ENCODE measurements around the gene CELA2B. TPM values are rescaled to one million over a fixed set of nuclear protein-coding genes. Genes with fewer than 3 reads are reported as not detected.
"Not testable (repeated sequence)": the region's sequence is repeated elsewhere in the genome, so short reads cannot be mapped to it uniquely, and the experiment has no call there.

CELA2B gene
- total RNA-seq, 1 donor from 2014 or later: not detected

DNA sequence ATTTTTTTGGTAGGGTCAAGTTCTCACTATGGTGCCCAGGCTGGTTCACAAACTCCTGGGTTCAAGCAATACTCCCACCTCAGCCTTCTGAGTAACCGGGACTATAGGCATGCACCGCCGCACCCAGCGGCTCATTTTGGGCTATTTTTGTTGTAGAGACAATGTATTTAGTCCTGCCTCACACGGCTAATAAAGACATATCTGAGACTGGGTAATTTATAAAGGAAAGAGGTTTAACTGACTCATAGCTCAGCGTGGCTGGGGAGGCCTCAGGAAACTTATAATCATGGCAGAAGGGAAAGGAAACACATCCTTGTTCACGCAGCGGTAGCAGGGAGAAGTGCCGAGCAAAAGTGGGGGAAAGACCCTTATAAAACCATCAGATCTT lies 15.2 kb upstream of the CELA2B start:
- TF ChIP-seq, protein P1, sequence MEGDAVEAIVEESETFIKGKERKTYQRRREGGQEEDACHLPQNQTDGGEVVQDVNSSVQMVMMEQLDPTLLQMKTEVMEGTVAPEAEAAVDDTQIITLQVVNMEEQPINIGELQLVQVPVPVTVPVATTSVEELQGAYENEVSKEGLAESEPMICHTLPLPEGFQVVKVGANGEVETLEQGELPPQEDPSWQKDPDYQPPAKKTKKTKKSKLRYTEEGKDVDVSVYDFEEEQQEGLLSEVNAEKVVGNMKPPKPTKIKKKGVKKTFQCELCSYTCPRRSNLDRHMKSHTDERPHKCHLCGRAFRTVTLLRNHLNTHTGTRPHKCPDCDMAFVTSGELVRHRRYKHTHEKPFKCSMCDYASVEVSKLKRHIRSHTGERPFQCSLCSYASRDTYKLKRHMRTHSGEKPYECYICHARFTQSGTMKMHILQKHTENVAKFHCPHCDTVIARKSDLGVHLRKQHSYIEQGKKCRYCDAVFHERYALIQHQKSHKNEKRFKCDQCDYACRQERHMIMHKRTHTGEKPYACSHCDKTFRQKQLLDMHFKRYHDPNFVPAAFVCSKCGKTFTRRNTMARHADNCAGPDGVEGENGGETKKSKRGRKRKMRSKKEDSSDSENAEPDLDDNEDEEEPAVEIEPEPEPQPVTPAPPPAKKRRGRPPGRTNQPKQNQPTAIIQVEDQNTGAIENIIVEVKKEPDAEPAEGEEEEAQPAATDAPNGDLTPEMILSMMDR (IDR thresholded peaks at IDR 0.05): no peak
- no peak for DNase-seq (ENCODE audit: low spot score in 2 of 2)
- H3K9me3 ChIP-seq: no peaks in the 10 kb centered on the region
- H3K27me3 ChIP-seq: no peaks in the 10 kb centered on the region
- no peaks in the 10 kb centered on the region for H3K36me3 ChIP-seq
- H3K27ac ChIP-seq: no peak overlapping the region
- no peaks in the 10 kb centered on the region for H3K4me1 ChIP-seq
- intact Hi-C loops (cut with DNase I): no loop called here
- no peak overlapping the region for H3K4me3 ChIP-seq

DNA sequence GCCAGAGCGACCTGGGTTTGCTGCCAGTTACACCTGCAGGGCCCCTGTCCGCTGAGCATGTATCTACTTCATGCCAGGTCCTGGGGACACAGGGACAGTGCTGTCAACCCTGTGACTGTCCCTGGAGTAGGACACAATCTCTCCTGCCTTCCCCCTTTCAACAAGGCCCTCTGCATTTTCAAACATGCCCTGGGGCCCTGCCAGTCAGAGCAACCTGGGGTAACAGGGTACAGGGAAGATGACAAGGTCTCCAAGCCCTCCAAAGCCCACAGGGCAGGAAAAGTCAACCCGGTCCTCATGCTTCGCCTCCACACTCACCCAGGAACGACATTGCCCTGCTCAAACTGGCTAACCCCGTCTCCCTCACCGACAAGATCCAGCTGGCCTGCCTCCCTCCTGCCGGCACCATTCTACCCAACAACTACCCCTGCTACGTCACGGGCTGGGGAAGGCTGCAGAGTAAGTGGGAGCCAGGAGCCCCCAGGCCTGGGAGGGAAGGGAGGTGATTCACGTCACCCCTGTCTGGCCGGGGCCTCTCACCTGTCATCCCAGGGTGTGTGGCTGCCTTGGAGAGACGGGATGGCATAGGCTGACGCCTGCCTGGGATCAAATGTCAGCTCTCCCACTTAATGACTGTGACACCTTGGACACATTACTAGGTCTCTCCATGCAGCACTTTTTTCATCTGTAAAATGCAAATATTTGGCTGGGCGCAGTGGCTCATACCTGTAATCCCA lies 12.7 kb upstream of the CELA2B start:
- intact Hi-C loops (cut with DNase I); H3K27ac ChIP-seq; H3K36me3 ChIP-seq: not testable (repeated sequence)

DNA sequence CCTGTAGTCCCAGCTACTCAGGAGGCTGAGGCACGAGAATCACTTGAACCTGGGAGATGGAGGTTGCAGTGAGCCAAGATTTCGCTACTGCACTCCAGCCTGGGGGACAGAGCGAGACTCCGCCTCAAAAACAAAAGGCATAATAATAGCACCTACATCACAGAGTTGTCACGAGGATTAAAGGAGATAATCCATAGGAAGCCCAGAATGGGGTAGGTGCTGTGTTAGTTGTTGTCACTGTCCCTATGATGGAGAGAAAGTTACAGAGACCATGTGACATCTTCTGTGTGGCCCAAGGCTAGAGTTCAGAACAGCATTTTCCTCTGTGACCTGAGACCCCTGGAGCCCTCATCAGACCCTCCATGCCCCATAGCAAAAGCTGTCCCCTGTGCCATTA lies 12.0 kb upstream of the CELA2B start:
- H3K27me3 ChIP-seq; H3K4me3 ChIP-seq; H3K27ac ChIP-seq; H3K9me3 ChIP-seq; intact Hi-C loops (cut with DNase I); H3K4me1 ChIP-seq; H3K36me3 ChIP-seq; DNase-seq (ENCODE audit: low spot score in 2 of 2): not testable (repeated sequence)

More for the DNA sequence above, 12.7 kb upstream of the CELA2B start:
- H3K4me3 ChIP-seq; DNase-seq (ENCODE audit: low spot score in 2 of 2); H3K9me3 ChIP-seq; H3K4me1 ChIP-seq; H3K27me3 ChIP-seq: not testable (repeated sequence)

DNA sequence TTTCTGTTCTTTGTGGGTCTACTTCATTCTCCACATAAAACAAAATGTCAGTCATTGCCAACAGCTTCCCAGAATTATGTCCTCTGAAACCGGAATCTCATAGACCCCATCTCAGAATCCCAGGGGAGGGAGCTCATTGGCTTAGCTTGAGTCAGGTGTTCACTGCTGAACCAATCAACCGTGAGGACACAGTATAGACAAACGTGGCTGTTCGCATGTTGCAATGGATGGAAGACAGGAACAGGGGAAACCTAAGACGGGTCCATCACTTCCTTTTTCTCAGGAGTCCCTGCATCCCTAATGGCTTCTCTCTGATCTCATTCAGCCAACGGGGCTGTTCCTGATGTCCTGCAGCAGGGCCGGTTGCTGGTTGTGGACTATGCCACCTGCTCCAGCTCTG lies 10.2 kb upstream of the CELA2B start:
- H3K36me3 ChIP-seq: no peaks in the 10 kb centered on the region
- no peak overlapping the region for H3K27ac ChIP-seq
- DNase-seq (ENCODE audit: low spot score in 2 of 2): no peak
- H3K27me3 ChIP-seq: no peaks in the 10 kb centered on the region
- intact Hi-C loops (cut with DNase I): no loop called here
- TF ChIP-seq, protein P1 (IDR thresholded peaks at IDR 0.05): no peak
- no peaks in the 10 kb centered on the region for H3K4me1 ChIP-seq
- H3K9me3 ChIP-seq: no peaks in the 10 kb centered on the region
- H3K4me3 ChIP-seq: no peak overlapping the region

GRCh38 chr1:15466955-15467625 lies 8.8 kb upstream of the CELA2B start:
- H3K4me1 ChIP-seq; H3K36me3 ChIP-seq; DNase-seq (ENCODE audit: low spot score in 2 of 2); intact Hi-C loops (cut with DNase I); H3K27ac ChIP-seq; H3K27me3 ChIP-seq; H3K4me3 ChIP-seq; H3K9me3 ChIP-seq: not testable (repeated sequence)

GRCh38 chr1:15468145-15468544 lies 7.8 kb upstream of the CELA2B start:
- no peaks in the 10 kb centered on the region for H3K36me3 ChIP-seq
- no peaks in the 10 kb centered on the region for H3K4me1 ChIP-seq
- no peak for DNase-seq (ENCODE audit: low spot score in 2 of 2)
- intact Hi-C loops (cut with DNase I): no loop called here
- H3K9me3 ChIP-seq: no peaks in the 10 kb centered on the region
- H3K27ac ChIP-seq: no peak overlapping the region
- H3K4me3 ChIP-seq: no peak overlapping the region
- H3K27me3 ChIP-seq: no peaks in the 10 kb centered on the region
- TF ChIP-seq, protein P1 (IDR thresholded peaks at IDR 0.05): no peak

- H3K36me3 ChIP-seq: no peaks in the 10 kb centered on the region
- H3K27ac ChIP-seq: no peak overlapping the region
- DNase-seq (ENCODE audit: low spot score in 2 of 2): no peak
- no peaks in the 10 kb centered on the region for H3K9me3 ChIP-seq
- H3K27me3 ChIP-seq: no peaks in the 10 kb centered on the region
- intact Hi-C loops (cut with DNase I): no loop called here
- TF ChIP-seq, protein P1 (IDR thresholded peaks at IDR 0.05): no peak
- no peak overlapping the region for H3K4me3 ChIP-seq
- no peaks in the 10 kb centered on the region for H3K4me1 ChIP-seq
These were observed 6.5 kb upstream of the CELA2B start for GRCh38 chr1:15469361-15469760.

GRCh38 chr1:15469821-15470448 lies 6.0 kb upstream of the CELA2B start:
- H3K4me1 ChIP-seq; DNase-seq (ENCODE audit: low spot score in 2 of 2); H3K27me3 ChIP-seq; H3K9me3 ChIP-seq; intact Hi-C loops (cut with DNase I); H3K36me3 ChIP-seq; H3K4me3 ChIP-seq; H3K27ac ChIP-seq: not testable (repeated sequence)

- intact Hi-C loops (cut with DNase I): not testable (repeated sequence)
These were observed 4.8 kb upstream of the CELA2B start for GRCh38 chr1:15471067-15471466.

DNA sequence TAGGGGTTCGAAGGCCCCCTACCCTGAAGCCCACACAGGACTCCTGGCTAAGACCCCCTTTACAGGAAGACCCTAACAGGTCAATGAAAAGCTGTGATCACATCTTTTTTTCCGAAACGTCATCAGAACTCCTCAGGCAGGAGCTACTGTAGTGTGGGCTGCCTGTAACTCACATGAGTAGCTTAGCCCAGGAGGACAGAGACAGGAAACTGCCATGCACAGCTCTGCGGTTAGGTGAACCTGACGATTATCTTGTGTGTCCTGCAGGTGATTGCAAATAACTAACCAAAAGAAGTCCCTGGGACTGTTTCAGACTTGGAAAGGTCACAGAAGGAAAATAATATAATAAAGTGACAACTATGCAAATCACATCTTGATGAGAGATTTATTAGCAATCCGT lies 4.2 kb upstream of the CELA2B start:
- H3K9me3 ChIP-seq; H3K4me3 ChIP-seq; H3K27me3 ChIP-seq; intact Hi-C loops (cut with DNase I); DNase-seq (ENCODE audit: low spot score in 2 of 2); H3K4me1 ChIP-seq; H3K27ac ChIP-seq; H3K36me3 ChIP-seq: not testable (repeated sequence)

More at GRCh38 chr1:15471067-15471466, 4.8 kb upstream of the CELA2B start:
- not testable (repeated sequence) for H3K4me1 ChIP-seq; DNase-seq (ENCODE audit: low spot score in 2 of 2); H3K36me3 ChIP-seq; H3K27me3 ChIP-seq; H3K9me3 ChIP-seq; H3K27ac ChIP-seq; H3K4me3 ChIP-seq
